ENCODE measurements around the gene ITPK1. TPM values are rescaled to one million over a fixed set of nuclear protein-coding genes. Genes with fewer than 3 reads are reported as not detected.
A peak's percentile ranks its signal among the peaks of the same experiment; 100 is the strongest.

The ITPK1 gene
- total RNA-seq, 1 experiment from 2014 or later: 88.6 TPM

DNA sequence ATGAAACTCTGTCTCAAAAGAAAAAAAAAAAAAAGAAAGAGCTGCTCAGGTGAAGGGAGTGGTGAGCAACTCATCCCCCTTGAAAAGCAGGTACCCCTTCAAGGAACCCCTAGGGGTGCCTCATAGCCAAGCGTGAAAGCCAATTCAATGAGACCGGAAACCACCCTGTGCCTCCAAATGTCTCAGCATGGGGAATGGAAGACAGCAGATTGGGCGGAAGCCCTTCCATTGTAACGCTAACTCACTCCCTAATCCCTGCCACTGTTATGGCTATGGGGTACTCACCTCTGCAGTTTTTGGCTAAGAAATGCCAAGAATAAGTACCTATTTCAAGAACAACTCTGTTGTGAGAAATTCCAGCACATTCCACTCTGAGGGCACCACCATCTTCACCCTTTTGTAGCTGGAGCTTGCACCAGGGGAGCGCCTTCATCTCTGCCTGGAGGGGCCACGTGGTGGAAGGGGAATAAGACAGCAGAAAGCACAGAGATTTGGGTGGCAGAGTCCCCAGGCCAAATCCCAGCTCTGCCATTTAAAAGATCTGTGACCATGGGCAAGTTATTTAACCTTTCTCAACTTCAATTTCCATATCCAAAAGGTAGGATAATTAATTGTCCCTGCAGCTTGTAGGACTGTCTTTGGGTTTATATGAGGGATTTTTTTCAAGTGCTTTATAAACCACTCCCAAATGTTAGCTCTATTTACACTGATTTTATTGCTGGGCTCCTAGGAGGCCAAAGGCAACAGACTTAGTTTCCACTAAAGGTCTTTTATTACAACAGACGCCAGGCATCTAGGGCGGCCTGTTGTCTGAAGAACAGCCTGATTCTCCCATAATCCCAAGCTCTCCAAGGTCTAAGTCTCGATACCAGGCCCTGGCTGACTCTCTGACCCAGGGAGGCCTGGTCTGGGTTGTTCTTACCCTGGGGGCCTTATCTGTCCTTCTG, 63.9 kb downstream of the ITPK1 start:
- no peaks in the 10 kb centered on the region; the same call in 1 of the 2 replicates for H3K36me3 ChIP-seq (ENCODE audit: low read depth)

DNA sequence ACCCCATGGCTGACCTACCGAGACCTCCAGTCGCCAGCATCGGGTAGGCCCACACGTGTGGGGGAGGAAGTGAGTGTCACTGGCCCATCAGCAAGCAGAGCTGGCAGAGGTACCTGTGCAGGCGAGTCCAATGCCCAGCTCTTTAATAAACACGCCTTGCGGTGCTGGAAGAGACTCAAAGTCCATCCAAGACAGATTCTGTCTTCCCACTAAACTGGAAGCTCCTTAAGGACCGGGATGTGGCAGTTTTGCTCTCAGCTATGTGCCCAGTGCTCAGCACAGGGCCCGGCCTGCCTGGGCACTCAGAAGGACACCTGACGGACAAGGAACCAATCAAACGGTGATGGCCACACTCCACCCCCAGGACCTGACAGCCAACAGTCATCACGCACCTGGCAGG, 65.0 kb downstream of the ITPK1 start:
- no peaks in the 10 kb centered on the region for H4K20me1 ChIP-seq (ENCODE audit: insufficient read depth)
- no peak overlapping the region for H3K4me2 ChIP-seq
- BruUV-seq (replicated peaks): no TSS peak
- peaks cover 50% of the 10 kb centered on the region for H3K4me1 ChIP-seq (replicated peaks; ENCODE audit: insufficient read depth)
- DNase-seq: no peak
- ChIA-PET POLR2A (ENCODE audit: unreplicated experiment) (no interaction called here), CTCF (no interaction called here)
- no peak overlapping the region for H2AFZ ChIP-seq
- H3K4me3 ChIP-seq: no peak overlapping the region
- no peak overlapping the region for H3K27ac ChIP-seq
- no peaks in the 10 kb centered on the region for H3K27me3 ChIP-seq (ENCODE audit: insufficient read depth, low read depth)
- H3K9me3 ChIP-seq (ENCODE audit: insufficient read depth, low read depth): no peaks in the 10 kb centered on the region
- intact Hi-C loops (cut with micrococcal nuclease; ENCODE audit: unreplicated experiment): no loop called here
- H3K9me2 ChIP-seq (ENCODE audit: insufficient read depth): no peaks in the 10 kb centered on the region
- peaks cover 32% of the 10 kb centered on the region for H3K79me2 ChIP-seq (ENCODE audit: low read depth)
- no peaks in the 10 kb centered on the region; the same call in 1 of the 2 replicates for H3K36me3 ChIP-seq (ENCODE audit: low read depth)
- no peak for TF ChIP-seq EZH2 (IDR thresholded peaks at IDR 0.05; ENCODE audit: low read depth)
- TF ChIP-seq, protein P1, sequence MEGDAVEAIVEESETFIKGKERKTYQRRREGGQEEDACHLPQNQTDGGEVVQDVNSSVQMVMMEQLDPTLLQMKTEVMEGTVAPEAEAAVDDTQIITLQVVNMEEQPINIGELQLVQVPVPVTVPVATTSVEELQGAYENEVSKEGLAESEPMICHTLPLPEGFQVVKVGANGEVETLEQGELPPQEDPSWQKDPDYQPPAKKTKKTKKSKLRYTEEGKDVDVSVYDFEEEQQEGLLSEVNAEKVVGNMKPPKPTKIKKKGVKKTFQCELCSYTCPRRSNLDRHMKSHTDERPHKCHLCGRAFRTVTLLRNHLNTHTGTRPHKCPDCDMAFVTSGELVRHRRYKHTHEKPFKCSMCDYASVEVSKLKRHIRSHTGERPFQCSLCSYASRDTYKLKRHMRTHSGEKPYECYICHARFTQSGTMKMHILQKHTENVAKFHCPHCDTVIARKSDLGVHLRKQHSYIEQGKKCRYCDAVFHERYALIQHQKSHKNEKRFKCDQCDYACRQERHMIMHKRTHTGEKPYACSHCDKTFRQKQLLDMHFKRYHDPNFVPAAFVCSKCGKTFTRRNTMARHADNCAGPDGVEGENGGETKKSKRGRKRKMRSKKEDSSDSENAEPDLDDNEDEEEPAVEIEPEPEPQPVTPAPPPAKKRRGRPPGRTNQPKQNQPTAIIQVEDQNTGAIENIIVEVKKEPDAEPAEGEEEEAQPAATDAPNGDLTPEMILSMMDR (conservative IDR thresholded peaks at IDR 0.05): no peak
- H3F3A ChIP-seq (ENCODE audit: insufficient read depth, low read depth): peaks cover 29% of the 10 kb centered on the region

More for the DNA sequence above, 63.9 kb downstream of the ITPK1 start:
- no peak overlapping the region for H3K4me3 ChIP-seq
- intact Hi-C loops (cut with micrococcal nuclease; ENCODE audit: unreplicated experiment): no loop called here
- no peak overlapping the region for H2AFZ ChIP-seq
- DNase-seq: no peak
- H3K79me2 ChIP-seq (ENCODE audit: low read depth): peaks cover 23% of the 10 kb centered on the region
- H4K20me1 ChIP-seq (ENCODE audit: insufficient read depth): no peaks in the 10 kb centered on the region
- no peaks in the 10 kb centered on the region for H3K27me3 ChIP-seq (ENCODE audit: insufficient read depth, low read depth)
- ChIA-PET POLR2A (ENCODE audit: unreplicated experiment) (no interaction called here), CTCF (no interaction called here)
- TF ChIP-seq, protein P1 (conservative IDR thresholded peaks at IDR 0.05): no peak
- TF ChIP-seq EZH2 (IDR thresholded peaks at IDR 0.05; ENCODE audit: low read depth): no peak
- no TSS peak for BruUV-seq (replicated peaks)
- no peaks in the 10 kb centered on the region for H3K9me2 ChIP-seq (ENCODE audit: insufficient read depth)
- peaks cover 19% of the 10 kb centered on the region for H3F3A ChIP-seq (ENCODE audit: insufficient read depth, low read depth)
- H3K4me1 ChIP-seq (replicated peaks; ENCODE audit: insufficient read depth): peaks cover 39% of the 10 kb centered on the region
- H3K9me3 ChIP-seq (ENCODE audit: insufficient read depth, low read depth): no peaks in the 10 kb centered on the region
- H3K4me2 ChIP-seq: no peak overlapping the region
- H3K27ac ChIP-seq: no peak overlapping the region

DNA sequence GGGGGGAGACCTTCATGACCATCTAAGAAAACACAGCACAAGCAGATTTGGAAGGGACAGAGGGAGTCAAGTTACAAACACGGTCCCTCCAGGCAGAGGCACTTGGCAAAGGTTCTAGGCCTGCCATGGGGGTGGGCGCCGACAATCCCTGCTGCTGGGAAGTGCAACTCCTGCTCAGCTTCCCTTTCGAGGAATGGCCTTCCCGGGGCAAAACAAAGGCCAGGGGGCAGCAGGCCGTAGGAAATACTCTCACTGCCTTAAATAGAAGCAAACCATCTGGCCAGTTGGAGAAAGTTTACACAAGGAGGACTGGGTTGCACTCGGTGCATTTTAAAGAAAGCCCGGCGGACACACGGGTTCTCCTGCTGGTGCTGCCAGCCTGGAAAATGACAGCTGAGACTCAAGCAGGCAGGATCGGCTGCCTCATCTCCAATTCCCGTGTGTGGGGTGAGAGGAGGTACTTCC, 65.8 kb downstream of the ITPK1 start:
- POLR2A ChIA-PET (ENCODE audit: unreplicated experiment): no interaction called here
- H3K27ac ChIP-seq: peak overlapping the region; percentile 39
- no peaks in the 10 kb centered on the region; the same call in 1 of the 2 replicates for H3K36me3 ChIP-seq (ENCODE audit: low read depth)
- DNase-seq: no peak
- peaks cover 58% of the 10 kb centered on the region for H3K4me1 ChIP-seq (replicated peaks; ENCODE audit: insufficient read depth)
- H3K4me3 ChIP-seq: no peak overlapping the region
- BruUV-seq (replicated peaks): no TSS peak
- H3K4me2 ChIP-seq: peak overlapping the region; percentile 48
- H3F3A ChIP-seq (ENCODE audit: insufficient read depth, low read depth): peaks cover 38% of the 10 kb centered on the region
- H3K79me2 ChIP-seq (ENCODE audit: low read depth): peaks cover 38% of the 10 kb centered on the region
- no peaks in the 10 kb centered on the region for H4K20me1 ChIP-seq (ENCODE audit: insufficient read depth)
- CTCF ChIA-PET: interaction anchor here (0.6 kb wide), 1 partner anchor 55 kb away, joined by 4 read pairs; no protein-coding TSS in a partner anchor
- no peak for TF ChIP-seq EZH2 (IDR thresholded peaks at IDR 0.05; ENCODE audit: low read depth)
- TF ChIP-seq, protein P1 (conservative IDR thresholded peaks at IDR 0.05): no peak
- H2AFZ ChIP-seq: no peak overlapping the region
- no peaks in the 10 kb centered on the region for H3K9me2 ChIP-seq (ENCODE audit: insufficient read depth)
- H3K9me3 ChIP-seq (ENCODE audit: insufficient read depth, low read depth): no peaks in the 10 kb centered on the region
- no peaks in the 10 kb centered on the region for H3K27me3 ChIP-seq (ENCODE audit: insufficient read depth, low read depth)
- intact Hi-C loops (cut with micrococcal nuclease; ENCODE audit: unreplicated experiment): no loop called here
